Measurements from ENCODE around the gene MIA.

DNA sequence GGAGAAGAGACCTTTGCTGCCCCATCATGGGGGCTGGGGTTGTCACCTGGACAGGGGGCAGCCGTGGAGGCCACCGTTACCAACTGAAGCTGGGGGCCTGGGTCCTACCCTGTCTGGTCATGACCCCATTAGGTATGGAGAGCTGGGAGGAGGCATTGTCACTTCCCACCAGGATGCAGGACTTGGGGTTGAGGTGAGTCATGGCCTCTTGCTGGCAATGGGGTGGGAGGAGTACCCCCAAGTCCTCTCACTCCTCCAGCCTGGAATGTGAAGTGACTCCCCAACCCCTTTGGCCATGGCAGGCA, 32.7 kb downstream of the MIA start:
- TF ChIP-seq, protein P1, sequence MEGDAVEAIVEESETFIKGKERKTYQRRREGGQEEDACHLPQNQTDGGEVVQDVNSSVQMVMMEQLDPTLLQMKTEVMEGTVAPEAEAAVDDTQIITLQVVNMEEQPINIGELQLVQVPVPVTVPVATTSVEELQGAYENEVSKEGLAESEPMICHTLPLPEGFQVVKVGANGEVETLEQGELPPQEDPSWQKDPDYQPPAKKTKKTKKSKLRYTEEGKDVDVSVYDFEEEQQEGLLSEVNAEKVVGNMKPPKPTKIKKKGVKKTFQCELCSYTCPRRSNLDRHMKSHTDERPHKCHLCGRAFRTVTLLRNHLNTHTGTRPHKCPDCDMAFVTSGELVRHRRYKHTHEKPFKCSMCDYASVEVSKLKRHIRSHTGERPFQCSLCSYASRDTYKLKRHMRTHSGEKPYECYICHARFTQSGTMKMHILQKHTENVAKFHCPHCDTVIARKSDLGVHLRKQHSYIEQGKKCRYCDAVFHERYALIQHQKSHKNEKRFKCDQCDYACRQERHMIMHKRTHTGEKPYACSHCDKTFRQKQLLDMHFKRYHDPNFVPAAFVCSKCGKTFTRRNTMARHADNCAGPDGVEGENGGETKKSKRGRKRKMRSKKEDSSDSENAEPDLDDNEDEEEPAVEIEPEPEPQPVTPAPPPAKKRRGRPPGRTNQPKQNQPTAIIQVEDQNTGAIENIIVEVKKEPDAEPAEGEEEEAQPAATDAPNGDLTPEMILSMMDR (IDR thresholded peaks at IDR 0.05 in 4 of 5, conservative IDR thresholded peaks at IDR 0.05 in 1 of 5): no peak
- TF ChIP-seq POLR2A (IDR thresholded peaks at IDR 0.05): no peak

Measured in gastrocnemius medialis (tissue), 4 donors.